AG04449 (cell line): ENCODE data around the gene REG1B.

Source experiments
- CTCF ChIA-PET: fragments of 350-600 bp; formaldehyde crosslinking; extraction: SDS; loops from one replicate; lab custom pipeline; 2021; ENCODE audit warnings: antibody characterized with exemption; lab: Yijun Ruan, JAX
- POLR2A ChIA-PET: fragments of 400-600, 350-600 bp; formaldehyde crosslinking; extraction: SDS; loops from one replicate; lab custom pipeline; 2020; ENCODE audit warnings: antibody characterized with exemption, inconsistent platforms; lab: Yijun Ruan, JAX
- DNase-seq: peaks from one replicate; pipeline ENCODE4 v3.0.0-alpha.2; 2010; ENCODE audit warnings: low read depth, low spot score
- H3K4me3 ChIP-seq: 2 replicates; pipeline ENCODE4 v1.5.1; 2011; ENCODE audit warnings: low read depth, mild to moderate bottlenecking, control low read depth, low read length
- TF ChIP-seq, protein P1 (sequence below): IDR thresholded peaks from one replicate; pipeline ENCODE4 v1.5.1; 2011; ENCODE audit warnings: mild to moderate bottlenecking, moderate library complexity, low read length, control low read depth, inconsistent platforms; ENCODE audit not compliant: insufficient read depth; ENCODE audit errors: missing control alignments

The REG1B gene

DNA sequence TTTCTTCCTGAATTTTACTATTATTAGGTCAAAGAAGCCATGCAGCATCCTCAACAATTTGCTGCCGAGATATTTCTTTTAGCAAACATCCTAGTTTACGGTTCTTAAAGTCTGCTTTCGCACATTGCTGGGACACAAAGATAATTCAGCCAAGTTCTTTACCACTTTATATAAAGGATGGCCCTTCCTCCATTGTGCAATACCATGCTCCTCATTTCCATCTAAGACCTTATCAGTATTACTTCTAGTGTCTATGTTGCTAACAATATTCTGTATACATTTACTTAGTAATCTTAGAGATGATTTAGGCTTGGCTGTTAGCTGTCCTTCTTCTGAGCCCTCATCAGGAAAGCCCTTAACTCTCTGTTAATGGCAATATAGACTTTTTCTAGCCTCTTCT, 24.5 kb upstream of the REG1B start:
- ChIA-PET CTCF (no interaction called here), POLR2A (no interaction called here)
- DNase-seq = no peak
- TF ChIP-seq, protein P1, sequence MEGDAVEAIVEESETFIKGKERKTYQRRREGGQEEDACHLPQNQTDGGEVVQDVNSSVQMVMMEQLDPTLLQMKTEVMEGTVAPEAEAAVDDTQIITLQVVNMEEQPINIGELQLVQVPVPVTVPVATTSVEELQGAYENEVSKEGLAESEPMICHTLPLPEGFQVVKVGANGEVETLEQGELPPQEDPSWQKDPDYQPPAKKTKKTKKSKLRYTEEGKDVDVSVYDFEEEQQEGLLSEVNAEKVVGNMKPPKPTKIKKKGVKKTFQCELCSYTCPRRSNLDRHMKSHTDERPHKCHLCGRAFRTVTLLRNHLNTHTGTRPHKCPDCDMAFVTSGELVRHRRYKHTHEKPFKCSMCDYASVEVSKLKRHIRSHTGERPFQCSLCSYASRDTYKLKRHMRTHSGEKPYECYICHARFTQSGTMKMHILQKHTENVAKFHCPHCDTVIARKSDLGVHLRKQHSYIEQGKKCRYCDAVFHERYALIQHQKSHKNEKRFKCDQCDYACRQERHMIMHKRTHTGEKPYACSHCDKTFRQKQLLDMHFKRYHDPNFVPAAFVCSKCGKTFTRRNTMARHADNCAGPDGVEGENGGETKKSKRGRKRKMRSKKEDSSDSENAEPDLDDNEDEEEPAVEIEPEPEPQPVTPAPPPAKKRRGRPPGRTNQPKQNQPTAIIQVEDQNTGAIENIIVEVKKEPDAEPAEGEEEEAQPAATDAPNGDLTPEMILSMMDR = no peak
- no peak overlapping the region for H3K4me3 ChIP-seq

- TF ChIP-seq, protein P1 = no peak
- CTCF ChIA-PET = no interaction called here
- POLR2A ChIA-PET = no interaction called here
- no peak overlapping the region for H3K4me3 ChIP-seq
- no peak for DNase-seq
Observed at GRCh38 chr2:79105259-79105658, 17.5 kb upstream of the REG1B start.

DNA sequence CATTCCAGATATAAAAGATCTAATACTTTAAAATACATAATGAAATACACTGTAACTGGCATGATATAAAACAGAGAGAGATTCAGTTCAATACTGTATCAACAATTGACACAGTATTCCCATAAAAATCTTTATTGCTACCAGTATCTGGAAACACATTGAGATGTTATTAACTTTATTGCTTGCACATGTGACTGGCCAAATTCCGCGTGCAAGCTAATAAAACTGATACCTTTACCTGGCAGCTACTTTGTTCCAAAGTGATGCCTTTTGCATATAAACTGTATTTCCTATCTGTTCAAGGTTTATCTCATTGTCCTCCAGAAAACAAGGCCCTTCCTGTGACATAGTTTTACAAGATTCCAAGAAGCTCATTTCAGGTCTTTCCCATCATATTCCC, 15.4 kb upstream of the REG1B start:
- ChIA-PET POLR2A (no interaction called here), CTCF (no interaction called here)
- TF ChIP-seq, protein P1 = no peak
- no peak overlapping the region for H3K4me3 ChIP-seq
- DNase-seq = no peak

DNA sequence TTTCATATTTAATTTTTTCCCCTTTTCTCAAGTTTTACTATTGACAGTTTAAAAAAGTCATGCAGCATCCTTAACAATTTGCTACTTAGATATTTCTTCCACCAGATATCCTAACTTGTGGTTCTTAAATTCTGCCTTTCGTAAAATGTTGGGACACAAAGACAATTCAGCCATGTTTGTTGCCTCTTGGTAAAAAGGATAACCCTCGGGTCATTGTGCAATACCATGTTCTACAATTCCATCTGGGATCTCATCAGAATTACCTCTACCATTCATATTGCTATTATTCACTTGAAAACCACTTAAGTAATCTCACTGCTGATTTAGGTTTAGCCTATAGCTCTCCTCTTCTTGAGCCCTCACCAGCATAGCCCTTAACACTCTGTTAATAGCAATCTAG, 13.2 kb upstream of the REG1B start:
- TF ChIP-seq, protein P1 = no peak
- ChIA-PET POLR2A (no interaction called here), CTCF (no interaction called here)
- no peak overlapping the region for H3K4me3 ChIP-seq
- no peak for DNase-seq

GRCh38 chr2:79100285-79100684, 12.5 kb upstream of the REG1B start:
- CTCF ChIA-PET = no interaction called here
- no peak for DNase-seq
- TF ChIP-seq, protein P1 = no peak
- POLR2A ChIA-PET = no interaction called here
- H3K4me3 ChIP-seq = no peak overlapping the region

DNA sequence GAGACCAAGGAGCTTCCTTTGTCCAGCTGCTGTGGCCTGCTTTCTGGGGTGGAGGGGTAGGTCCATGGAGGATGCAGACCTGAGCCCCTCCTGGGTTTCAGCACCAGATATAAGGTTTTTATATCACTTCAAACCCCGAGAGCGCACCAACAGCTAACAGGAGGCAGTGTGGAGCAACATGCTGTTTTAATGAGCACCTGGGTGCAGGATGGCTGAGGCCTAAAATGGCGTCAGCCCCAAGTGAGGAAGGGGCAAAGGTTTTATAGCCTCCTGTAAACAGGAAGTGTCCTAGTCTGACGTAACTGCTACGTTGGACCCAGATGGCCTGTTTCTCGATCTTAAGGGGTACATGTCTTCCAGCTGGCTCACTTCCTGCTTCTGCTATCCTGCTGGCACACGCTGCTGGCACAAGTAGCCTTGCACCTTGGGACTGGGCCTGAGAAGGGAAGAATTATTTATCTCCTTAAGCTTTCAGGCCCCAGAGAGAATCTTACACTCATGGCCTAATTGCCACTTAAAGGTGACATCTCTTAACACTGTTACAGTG, 11.4 kb upstream of the REG1B start:
- ChIA-PET POLR2A (no interaction called here), CTCF (no interaction called here)
- TF ChIP-seq, protein P1 = no peak
- DNase-seq = no peak
- H3K4me3 ChIP-seq = no peak overlapping the region
